GM12878 (cell line): ENCODE results near the gene SMAD4. TPM values are rescaled to one million over a fixed set of nuclear protein-coding genes. Genes with fewer than 3 reads are reported as not detected.
A peak's percentile ranks its signal among the peaks of the same experiment; 100 is the strongest.

Experiments used
- CBX5 ChIP-seq: sonication (generic); IDR thresholded peaks from 2 replicates; pipeline ENCODE4 v1.6.1; 2016; ENCODE audit warnings: low read depth, moderate library complexity, mild to moderate bottlenecking, inconsistent platforms
- EP300 ChIP-seq, 2 experiments: fragments of 150-350 bp in 1 of 2; IDR thresholded peaks; 2 replicates each; pipeline ENCODE4 v1.6.1; 2011 to 2012; ENCODE audit warnings: low read depth in 2 of 2, low read length in 2 of 2, borderline replicate concordance in 1 of 2, improper control_type of control experiment in 1 of 2, inconsistent platforms in 1 of 2; ENCODE audit not compliant: control insufficient read depth in 1 of 2
- GATAD2B ChIP-seq: fragments of 450-650 bp; conservative IDR thresholded peaks from 2 replicates; pipeline ENCODE4 v1.6.1; 2017; ENCODE audit warnings: low read depth, mild to moderate bottlenecking, moderate library complexity
- JUND ChIP-seq: IDR thresholded peaks from 2 replicates; pipeline ENCODE4 v1.6.1; 2012; ENCODE audit warnings: low read depth, mild to moderate bottlenecking, low read length, improper control_type of control experiment, moderate library complexity
- KAT2A ChIP-seq: conservative IDR thresholded peaks from 2 replicates; pipeline ENCODE4 v1.6.1; 2011; ENCODE audit warnings: low read depth, low read length; ENCODE audit not compliant: control insufficient read depth
- MYB ChIP-seq: fragments of 150-350 bp; IDR thresholded peaks from 2 replicates; pipeline ENCODE4 v1.6.1; 2014; ENCODE audit warnings: mild to moderate bottlenecking, low read depth, low read length, borderline replicate concordance
- PAX5 ChIP-seq: IDR thresholded peaks from 2 replicates; pipeline ENCODE4 v1.6.1; 2011; ENCODE audit warnings: low read depth, low read length, borderline replicate concordance
- PAX8 ChIP-seq: fragments of 450-650 bp; IDR thresholded peaks from 2 replicates; pipeline ENCODE4 v1.6.1; 2017; ENCODE audit warnings: mild to moderate bottlenecking, moderate library complexity
- POLR2AphosphoS2 ChIP-seq: IDR thresholded peaks from 2 replicates; pipeline ENCODE4 v1.6.1; 2011; ENCODE audit warnings: low read depth, mild to moderate bottlenecking, low read length, improper control_type of control experiment, moderate library complexity
- RB1 ChIP-seq: fragments of 450-650 bp; formaldehyde crosslinking; IDR thresholded peaks from 2 replicates; pipeline ENCODE4 v1.6.1; 2017; ENCODE audit warnings: mild to moderate bottlenecking, borderline replicate concordance
- SMC3 ChIP-seq: IDR thresholded peaks from 2 replicates; pipeline ENCODE4 v1.6.1; 2011; ENCODE audit warnings: low read length, improper control_type of control experiment, borderline replicate concordance
- SREBF2 ChIP-seq: IDR thresholded peaks from 2 replicates; pipeline ENCODE4 v1.6.1; 2012; ENCODE audit warnings: mild to moderate bottlenecking, low read length
- SUZ12 ChIP-seq: fragments of 200-600 bp; sonication (generic); IDR thresholded peaks from one replicate; pipeline ENCODE4 v1.6.1; 2018; ENCODE audit warnings: antibody characterized with exemption, mild to moderate bottlenecking; ENCODE audit not compliant: unreplicated experiment
- polyA plus RNA-seq, 11 experiments: library from polyadenylated mRNA; depleted of rRNA in 4 of 11; unstranded in 6 of 11; stranded (reverse) in 5 of 11; fragments of >200 nt; fragmentation: Nextera tagmentation in 4 of 11; fragmentation: Illumina TruSeq in 1 of 11; extraction: Ambion mirVana in 4 of 11; extraction: Trizol in 1 of 11; gene quantifications; 1 replicate in 1 of 11; 2 replicates in 10 of 11; pipeline versions ENCODE4 v1.2.1 to v1.2.3, GENCODE V29; 2011 to 2016; ENCODE audit warnings: inconsistent platforms in 2 of 11, missing spikeins in 2 of 11, low read depth in 1 of 11
- total RNA-seq, 4 experiments: library from RNA; depleted of rRNA in 3 of 4; stranded (reverse); fragments of >200 nt in 3 of 4; fragmentation: Illumina TruSeq in 1 of 4; extraction: Trizol in 1 of 4; gene quantifications; 2 replicates each; pipeline versions ENCODE4 v1.2.1 to v1.2.3, GENCODE V29; 2013 to 2021
- TF ChIP-seq, protein P1 (sequence below): IDR thresholded peaks from 2 replicates; pipeline ENCODE4 v1.6.1; 2012; ENCODE audit warnings: low read depth, low read length, improper control_type of control experiment
- TF ChIP-seq, protein P2 (sequence below): fragments of 150-350 bp; IDR thresholded peaks from 2 replicates; pipeline ENCODE4 v1.6.1; 2016; ENCODE audit warnings: low read depth, low read length
- TF ChIP-seq, protein P3 (sequence below): fragments of 450-650 bp; IDR thresholded peaks from 2 replicates; pipeline ENCODE4 v1.6.1; 2016; ENCODE audit warnings: mild to moderate bottlenecking
- TF ChIP-seq, protein P4 (sequence below): fragments of 450-650 bp; IDR thresholded peaks from 2 replicates; pipeline ENCODE4 v1.6.1; 2014; ENCODE audit warnings: mild to moderate bottlenecking
- TF ChIP-seq, protein P5 (sequence below): IDR thresholded peaks from 2 replicates; pipeline ENCODE4 v1.6.1; 2011; ENCODE audit warnings: borderline replicate concordance, low read depth, mild to moderate bottlenecking, moderate library complexity, low read length; ENCODE audit not compliant: insufficient read depth, poor library complexity, severe bottlenecking
- TF ChIP-seq, protein P6 (sequence below), 3 experiments: IDR thresholded peaks in 2 of 3; conservative IDR thresholded peaks in 1 of 3; 2 replicates each; pipeline ENCODE4 v1.5.1; 2011; ENCODE audit warnings: low read depth in 3 of 3, low read length in 3 of 3, mild to moderate bottlenecking in 3 of 3, control low read depth in 2 of 3, moderate library complexity in 2 of 3, inconsistent platforms in 1 of 3, mixed read lengths in 1 of 3; ENCODE audit not compliant: control insufficient read depth in 2 of 3, insufficient read depth in 1 of 3; ENCODE audit errors: extremely low read depth in 1 of 3

The SMAD4 gene
- total and polyA plus RNA-seq, 10 of the 15 experiments (the other 5 are each of a cell fraction or from before 2014, with no cell fraction given) = 9.6 to 99.9 (median 37.5) TPM

DNA sequence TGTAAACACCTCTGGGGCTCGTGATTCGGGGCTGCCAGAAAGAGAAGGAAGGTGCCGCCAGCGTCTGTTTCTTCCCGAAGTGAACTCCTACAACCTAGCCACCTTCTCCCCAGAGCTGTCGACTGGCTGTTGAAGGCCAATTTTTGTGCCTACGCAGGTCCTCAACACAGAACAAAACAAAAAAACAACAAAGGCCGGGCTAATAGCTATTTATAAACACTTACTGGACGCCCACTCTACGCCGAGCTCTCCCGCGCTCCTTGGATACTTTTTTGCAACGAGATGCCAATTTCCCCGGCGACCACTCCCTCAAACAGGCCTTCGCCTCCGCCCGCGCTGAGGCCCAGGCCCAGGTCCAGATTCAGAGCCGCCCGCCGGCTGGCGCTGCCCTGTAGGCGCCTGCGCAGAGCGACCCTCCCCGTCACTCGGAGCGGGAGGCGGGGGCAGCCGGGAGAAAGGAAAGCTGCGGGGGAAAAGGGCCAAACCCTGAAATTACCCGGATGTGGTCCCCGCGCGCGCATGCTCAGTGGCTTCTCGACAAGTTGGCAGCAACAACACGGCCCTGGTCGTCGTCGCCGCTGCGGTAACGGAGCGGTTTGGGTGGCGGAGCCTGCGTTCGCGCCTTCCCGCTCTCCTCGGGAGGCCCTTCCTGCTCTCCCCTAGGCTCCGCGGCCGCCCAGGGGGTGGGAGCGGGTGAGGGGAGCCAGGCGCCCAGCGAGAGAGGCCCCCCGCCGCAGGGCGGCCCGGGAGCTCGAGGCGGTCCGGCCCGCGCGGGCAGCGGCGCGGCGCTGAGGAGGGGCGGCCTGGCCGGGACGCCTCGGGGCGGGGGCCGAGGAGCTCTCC lies at the start of gene SMAD4 (continued):
- TF ChIP-seq, protein P1, sequence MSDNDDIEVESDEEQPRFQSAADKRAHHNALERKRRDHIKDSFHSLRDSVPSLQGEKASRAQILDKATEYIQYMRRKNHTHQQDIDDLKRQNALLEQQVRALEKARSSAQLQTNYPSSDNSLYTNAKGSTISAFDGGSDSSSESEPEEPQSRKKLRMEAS = no peak
- TF ChIP-seq, protein P2, sequence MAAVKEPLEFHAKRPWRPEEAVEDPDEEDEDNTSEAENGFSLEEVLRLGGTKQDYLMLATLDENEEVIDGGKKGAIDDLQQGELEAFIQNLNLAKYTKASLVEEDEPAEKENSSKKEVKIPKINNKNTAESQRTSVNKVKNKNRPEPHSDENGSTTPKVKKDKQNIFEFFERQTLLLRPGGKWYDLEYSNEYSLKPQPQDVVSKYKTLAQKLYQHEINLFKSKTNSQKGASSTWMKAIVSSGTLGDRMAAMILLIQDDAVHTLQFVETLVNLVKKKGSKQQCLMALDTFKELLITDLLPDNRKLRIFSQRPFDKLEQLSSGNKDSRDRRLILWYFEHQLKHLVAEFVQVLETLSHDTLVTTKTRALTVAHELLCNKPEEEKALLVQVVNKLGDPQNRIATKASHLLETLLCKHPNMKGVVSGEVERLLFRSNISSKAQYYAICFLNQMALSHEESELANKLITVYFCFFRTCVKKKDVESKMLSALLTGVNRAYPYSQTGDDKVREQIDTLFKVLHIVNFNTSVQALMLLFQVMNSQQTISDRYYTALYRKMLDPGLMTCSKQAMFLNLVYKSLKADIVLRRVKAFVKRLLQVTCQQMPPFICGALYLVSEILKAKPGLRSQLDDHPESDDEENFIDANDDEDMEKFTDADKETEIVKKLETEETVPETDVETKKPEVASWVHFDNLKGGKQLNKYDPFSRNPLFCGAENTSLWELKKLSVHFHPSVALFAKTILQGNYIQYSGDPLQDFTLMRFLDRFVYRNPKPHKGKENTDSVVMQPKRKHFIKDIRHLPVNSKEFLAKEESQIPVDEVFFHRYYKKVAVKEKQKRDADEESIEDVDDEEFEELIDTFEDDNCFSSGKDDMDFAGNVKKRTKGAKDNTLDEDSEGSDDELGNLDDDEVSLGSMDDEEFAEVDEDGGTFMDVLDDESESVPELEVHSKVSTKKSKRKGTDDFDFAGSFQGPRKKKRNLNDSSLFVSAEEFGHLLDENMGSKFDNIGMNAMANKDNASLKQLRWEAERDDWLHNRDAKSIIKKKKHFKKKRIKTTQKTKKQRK = no peak
- TF ChIP-seq RB1 (peak; percentile 69; the same call in 1 of the 2 replicates), SMC3 (no peak), CBX5 (no peak), GATAD2B (peak; percentile 96), JUND (0 out of 2 replicates have a peak, but pooled peaks have one; percentile 22), MYB (no peak), PAX8 (no peak), EP300 (IDR thresholded peaks at IDR 0.05; ENCODE audit: borderline replicate concordance in 1 of 2, control insufficient read depth in 1 of 2, low read depth in 2 of 2, low read length in 2 of 2) (no peak), SUZ12 (no peak), PAX5 (no peak), SREBF2 (no peak), POLR2AphosphoS2 (peak; percentile 80), KAT2A (no peak)
- TF ChIP-seq, protein P3, sequence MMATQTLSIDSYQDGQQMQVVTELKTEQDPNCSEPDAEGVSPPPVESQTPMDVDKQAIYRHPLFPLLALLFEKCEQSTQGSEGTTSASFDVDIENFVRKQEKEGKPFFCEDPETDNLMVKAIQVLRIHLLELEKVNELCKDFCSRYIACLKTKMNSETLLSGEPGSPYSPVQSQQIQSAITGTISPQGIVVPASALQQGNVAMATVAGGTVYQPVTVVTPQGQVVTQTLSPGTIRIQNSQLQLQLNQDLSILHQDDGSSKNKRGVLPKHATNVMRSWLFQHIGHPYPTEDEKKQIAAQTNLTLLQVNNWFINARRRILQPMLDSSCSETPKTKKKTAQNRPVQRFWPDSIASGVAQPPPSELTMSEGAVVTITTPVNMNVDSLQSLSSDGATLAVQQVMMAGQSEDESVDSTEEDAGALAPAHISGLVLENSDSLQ = peak; percentile 68; the same call in 1 of the 2 replicates
- TF ChIP-seq, protein P4, sequence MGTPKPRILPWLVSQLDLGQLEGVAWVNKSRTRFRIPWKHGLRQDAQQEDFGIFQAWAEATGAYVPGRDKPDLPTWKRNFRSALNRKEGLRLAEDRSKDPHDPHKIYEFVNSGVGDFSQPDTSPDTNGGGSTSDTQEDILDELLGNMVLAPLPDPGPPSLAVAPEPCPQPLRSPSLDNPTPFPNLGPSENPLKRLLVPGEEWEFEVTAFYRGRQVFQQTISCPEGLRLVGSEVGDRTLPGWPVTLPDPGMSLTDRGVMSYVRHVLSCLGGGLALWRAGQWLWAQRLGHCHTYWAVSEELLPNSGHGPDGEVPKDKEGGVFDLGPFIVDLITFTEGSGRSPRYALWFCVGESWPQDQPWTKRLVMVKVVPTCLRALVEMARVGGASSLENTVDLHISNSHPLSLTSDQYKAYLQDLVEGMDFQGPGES = no peak
- TF ChIP-seq, protein P5, sequence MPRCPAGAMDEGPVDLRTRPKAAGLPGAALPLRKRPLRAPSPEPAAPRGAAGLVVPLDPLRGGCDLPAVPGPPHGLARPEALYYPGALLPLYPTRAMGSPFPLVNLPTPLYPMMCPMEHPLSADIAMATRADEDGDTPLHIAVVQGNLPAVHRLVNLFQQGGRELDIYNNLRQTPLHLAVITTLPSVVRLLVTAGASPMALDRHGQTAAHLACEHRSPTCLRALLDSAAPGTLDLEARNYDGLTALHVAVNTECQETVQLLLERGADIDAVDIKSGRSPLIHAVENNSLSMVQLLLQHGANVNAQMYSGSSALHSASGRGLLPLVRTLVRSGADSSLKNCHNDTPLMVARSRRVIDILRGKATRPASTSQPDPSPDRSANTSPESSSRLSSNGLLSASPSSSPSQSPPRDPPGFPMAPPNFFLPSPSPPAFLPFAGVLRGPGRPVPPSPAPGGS = no peak
- TF ChIP-seq, protein P6, sequence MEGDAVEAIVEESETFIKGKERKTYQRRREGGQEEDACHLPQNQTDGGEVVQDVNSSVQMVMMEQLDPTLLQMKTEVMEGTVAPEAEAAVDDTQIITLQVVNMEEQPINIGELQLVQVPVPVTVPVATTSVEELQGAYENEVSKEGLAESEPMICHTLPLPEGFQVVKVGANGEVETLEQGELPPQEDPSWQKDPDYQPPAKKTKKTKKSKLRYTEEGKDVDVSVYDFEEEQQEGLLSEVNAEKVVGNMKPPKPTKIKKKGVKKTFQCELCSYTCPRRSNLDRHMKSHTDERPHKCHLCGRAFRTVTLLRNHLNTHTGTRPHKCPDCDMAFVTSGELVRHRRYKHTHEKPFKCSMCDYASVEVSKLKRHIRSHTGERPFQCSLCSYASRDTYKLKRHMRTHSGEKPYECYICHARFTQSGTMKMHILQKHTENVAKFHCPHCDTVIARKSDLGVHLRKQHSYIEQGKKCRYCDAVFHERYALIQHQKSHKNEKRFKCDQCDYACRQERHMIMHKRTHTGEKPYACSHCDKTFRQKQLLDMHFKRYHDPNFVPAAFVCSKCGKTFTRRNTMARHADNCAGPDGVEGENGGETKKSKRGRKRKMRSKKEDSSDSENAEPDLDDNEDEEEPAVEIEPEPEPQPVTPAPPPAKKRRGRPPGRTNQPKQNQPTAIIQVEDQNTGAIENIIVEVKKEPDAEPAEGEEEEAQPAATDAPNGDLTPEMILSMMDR (IDR thresholded peaks at IDR 0.05 in 2 of 3, conservative IDR thresholded peaks at IDR 0.05 in 1 of 3; ENCODE audit: control insufficient read depth in 2 of 3, extremely low read depth in 1 of 3, insufficient read depth in 1 of 3, low read depth in 3 of 3, low read length in 3 of 3) = 0 out of 6 replicates have a peak, but pooled peaks of 1 of the 3 experiments have one; percentile 4
